Measurements from ENCODE around the gene ACSM6. TPM values are rescaled to one million over a fixed set of nuclear protein-coding genes. Genes with fewer than 3 reads are reported as not detected.

ACSM6 gene
- polyA plus RNA-seq, 1 of the 3 experiments (the other 2 are of a cell fraction), result not detected

- no peaks in the 10 kb centered on the region for H3K4me1 ChIP-seq (ENCODE audit: control insufficient read depth in 1 of 2, insufficient read depth in 2 of 2, low read depth in 1 of 2, low read length in 1 of 2)
- no peak overlapping the region for H3K4me3 ChIP-seq (ENCODE audit: low read depth in 2 of 2, low read length in 1 of 2)
- CTCF ChIA-PET, result interaction anchor here (0.7 to 3.0 kb wide), 2 partner anchors 11 to 617 kb away, joined by 3 to 16 read pairs; no protein-coding TSS in a partner anchor
- H3K79me2 ChIP-seq (ENCODE audit: insufficient read depth), result no peaks in the 10 kb centered on the region
- no peaks in the 10 kb centered on the region for H3K9me2 ChIP-seq
- no peaks in the 10 kb centered on the region for H4K20me1 ChIP-seq (ENCODE audit: insufficient read depth)
- H3K9ac ChIP-seq, result no peak overlapping the region
- TF ChIP-seq YY1 (IDR thresholded peaks at IDR 0.05; ENCODE audit: low read depth) (no peak), EP300 (IDR thresholded peaks at IDR 0.05; ENCODE audit: borderline replicate concordance in 1 of 2, low read depth in 1 of 2, low read length in 1 of 2) (no peak), ELF1 (IDR thresholded peaks at IDR 0.05) (no peak), RAD21 (IDR thresholded peaks at IDR 0.05; ENCODE audit: low read length) (no peak), FOXM1 (IDR thresholded peaks at IDR 0.05; ENCODE audit: low read depth) (no peak), CTCF (IDR thresholded peaks at IDR 0.05) (no peak), TCF12 (IDR thresholded peaks at IDR 0.05) (no peak), JUND (IDR thresholded peaks at IDR 0.05) (no peak), GABPA (IDR thresholded peaks at IDR 0.05; ENCODE audit: low read depth) (no peak), USF1 (IDR thresholded peaks at IDR 0.05; ENCODE audit: borderline replicate concordance, low read depth) (no peak), FOXJ3 (CRISPR knock-in tag; IDR thresholded peaks at IDR 0.05) (no peak), SMC3 (IDR thresholded peaks at IDR 0.05; ENCODE audit: low read depth, low read length) (no peak), TAF1 (IDR thresholded peaks at IDR 0.05; ENCODE audit: borderline replicate concordance, low read depth, low read length) (no peak), RFX5 (IDR thresholded peaks at IDR 0.05; ENCODE audit: low read length) (no peak), FOSL2 (IDR thresholded peaks at IDR 0.05; ENCODE audit: borderline replicate concordance, low read depth) (no peak), PBX3 (IDR thresholded peaks at IDR 0.05) (no peak), SIN3A (IDR thresholded peaks at IDR 0.05; ENCODE audit: borderline replicate concordance, low read depth, low read length) (no peak), POLR2AphosphoS5 (IDR thresholded peaks at IDR 0.05; ENCODE audit: low read depth, low read length) (no peak), EZH2phosphoT487 (IDR thresholded peaks at IDR 0.05; ENCODE audit: borderline replicate concordance, low read depth) (no peak)
- POLR2A ChIA-PET, result no interaction called here
- no peak overlapping the region for H2AFZ ChIP-seq (ENCODE audit: low read depth)
- WGBS (ENCODE audit: low lambda C conversion rate), result 0% methylated on average over 1 of the region's 1 CpG
- no peak overlapping the region for H3K4me2 ChIP-seq
- no peak overlapping the region for H3K27ac ChIP-seq (ENCODE audit: low read depth in 2 of 2, low read length in 1 of 2)
- DNase-seq, result no peak
- H3K36me3 ChIP-seq (replicated peaks in 1 of 2; ENCODE audit: control insufficient read depth in 1 of 2, insufficient read depth in 2 of 2, low read length in 1 of 2), result no peaks in the 10 kb centered on the region
- no peaks in the 10 kb centered on the region for H3K27me3 ChIP-seq (ENCODE audit: insufficient read depth)
- H3F3A ChIP-seq (replicated peaks; ENCODE audit: insufficient read depth), result no peaks in the 10 kb centered on the region
- no peaks in the 10 kb centered on the region for H3K9me3 ChIP-seq
Observed at GRCh38 chr10:95172851-95173250, 21.2 kb upstream of the ACSM6 start.
